Right ventricle myocardium inferior (tissue), 1 donor: ENCODE results near the gene SLC29A4. TPM values are rescaled to one million over a fixed set of nuclear protein-coding genes. Genes with fewer than 3 reads are reported as not detected.
"Not testable (repeated sequence)": the region's sequence is repeated elsewhere in the genome, so short reads cannot be mapped to it uniquely, and the experiment has no call there.

Source experiments
- ATAC-seq: fragments of 200-7000 bp; cut with Tn5 transposase; one replicate; pipeline ENCODE4 v1.9.1; 2020; ENCODE audit warnings: mild to moderate bottlenecking, moderate library complexity
- DNase-seq: peaks from one replicate; pipeline ENCODE4 v3.0.0; 2021; ENCODE audit errors: missing footprints
- intact Hi-C: fragments of 100-400 bp; cut with DNase I; formaldehyde crosslinking; loops from one replicate; pipeline ENCODE4 v1.11.0; 2022
- long read RNA-seq: library from polyadenylated mRNA; unstranded; transcript quantifications from one replicate; pipeline ENCODE4 v2.0.0, GENCODE V29; 2021
- total RNA-seq: library from RNA; stranded (reverse); fragmentation: NEBNext Ultra II Directional; extraction: Animal tissue kit (Norgen Biotek cat#: 25700); gene quantifications from one replicate; pipeline ENCODE4 v1.2.1, GENCODE V29; 2021
- donor health status: DM: no; HTN: yes; CAD: no; lungs with severe emphysema.

The SLC29A4 gene
- 4.0 TPM for total RNA-seq
- long read RNA-seq, full-length matches to known transcripts: 4 of 7 reads
- long read RNA-seq, partial matches to known transcripts: 1 of 7 reads
- long read RNA-seq, other reads (novel, unspliced or antisense): 2 of 7 reads

- DNase-seq (no peak), ATAC-seq (peak; percentile 69)
- intact Hi-C loops: no loop called here
These were observed at the start of gene SLC29A4 for GRCh38 chr7:5282543-5283316. TSS of gene SLC29A4 (plus strand) at chr7:5282943. CDS start at chr7:5287817, 4,874 bp downstream.

GRCh38 chr7:5234852-5235831 is 47.6 kb upstream of the SLC29A4 start:
- intact Hi-C loops: no loop called here
- DNase-seq: no peak
- ATAC-seq: no peak

GRCh38 chr7:5237286-5237685 is 45.5 kb upstream of the SLC29A4 start:
- DNase-seq (peak; percentile 88), ATAC-seq (peak; percentile 89)
- intact Hi-C loops: no loop called here

GRCh38 chr7:5238500-5238899 is 44.2 kb upstream of the SLC29A4 start:
- DNase-seq: no peak
- ATAC-seq: no peak
- intact Hi-C loops: no loop called here

GRCh38 chr7:5243261-5243660 is 39.5 kb upstream of the SLC29A4 start:
- ATAC-seq: no peak
- intact Hi-C loops: loop anchor here (5.0 kb wide), 1 partner anchor 124 kb away; no protein-coding TSS in a partner anchor
- DNase-seq: no peak

GRCh38 chr7:5248201-5248885 is 34.4 kb upstream of the SLC29A4 start:
- peak; percentile 81 for ATAC-seq
- intact Hi-C loops: no loop called here
- peak; percentile 87 for DNase-seq

GRCh38 chr7:5250787-5251186 is 32.0 kb upstream of the SLC29A4 start:
- ATAC-seq: not testable (repeated sequence)

GRCh38 chr7:5253529-5253928 is 29.2 kb upstream of the SLC29A4 start:
- intact Hi-C loops, DNase-seq, ATAC-seq: not testable (repeated sequence)

More at GRCh38 chr7:5250787-5251186, 32.0 kb upstream of the SLC29A4 start:
- DNase-seq, intact Hi-C loops: not testable (repeated sequence)

GRCh38 chr7:5254371-5254770 is 28.4 kb upstream of the SLC29A4 start:
- ATAC-seq, intact Hi-C loops, DNase-seq: not testable (repeated sequence)

- intact Hi-C loops: no loop called here
- ATAC-seq (no peak), DNase-seq (no peak)
These were observed 26.9 kb upstream of the SLC29A4 start for GRCh38 chr7:5255832-5256231.

- intact Hi-C loops, DNase-seq, ATAC-seq: not testable (repeated sequence)
These were observed 22.1 kb upstream of the SLC29A4 start for GRCh38 chr7:5260530-5261068.

- ATAC-seq, DNase-seq, intact Hi-C loops: not testable (repeated sequence)
These were observed 19.7 kb upstream of the SLC29A4 start for GRCh38 chr7:5263066-5263465.

GRCh38 chr7:5265320-5266190 is 17.2 kb upstream of the SLC29A4 start:
- ATAC-seq: no peak
- intact Hi-C loops: no loop called here

GRCh38 chr7:5266191-5267028 is 16.3 kb upstream of the SLC29A4 start:
- intact Hi-C loops: no loop called here
- DNase-seq: no peak
- no peak for ATAC-seq

More at GRCh38 chr7:5265320-5266190, 17.2 kb upstream of the SLC29A4 start:
- DNase-seq: no peak

- DNase-seq, intact Hi-C loops, ATAC-seq: not testable (repeated sequence)
These were observed 14.9 kb upstream of the SLC29A4 start for GRCh38 chr7:5267829-5268228.

- intact Hi-C loops: not testable (repeated sequence)
These were observed 12.6 kb upstream of the SLC29A4 start for GRCh38 chr7:5269992-5270657.

More at GRCh38 chr7:5269992-5270657, 12.6 kb upstream of the SLC29A4 start:
- not testable (repeated sequence) for DNase-seq, ATAC-seq
